Stomach (tissue), 9 donors: ENCODE data around the gene SPACA9. TPM values are rescaled to one million over a fixed set of nuclear protein-coding genes. Genes with fewer than 3 reads are reported as not detected.

ENCODE experiments used
- DNase-seq, 2 donors: peaks; one replicate each; pipeline versions ENCODE4 v3.0.0 to v3.0.0-alpha.2; 2013 to 2019
- H3K27ac ChIP-seq, 5 donors: fragments of 200-600 bp in 4 of 5; sonication (generic) in 4 of 5; one replicate each; pipeline ENCODE4 v1.5.1; 2013 to 2019; ENCODE audit warnings: mild to moderate bottlenecking in 1 of 5, moderate library complexity in 1 of 5
- H3K27me3 ChIP-seq, 3 donors: fragments of 200-600 bp; sonication (generic); one replicate each; pipeline ENCODE4 v1.5.1; 2017 to 2019; ENCODE audit warnings: mixed run types in 1 of 3
- H3K36me3 ChIP-seq, 4 donors: fragments of 200-600 bp; sonication (generic); 1 replicate in 3 of 4; 2 replicates in 1 of 4; pipeline ENCODE4 v1.5.1; 2016 to 2019
- H3K4me1 ChIP-seq, 4 donors: fragments of 200-600 bp; sonication (generic); one replicate each; pipeline ENCODE4 v1.5.1; 2016 to 2019
- H3K4me3 ChIP-seq, 4 donors: fragments of 200-600 bp; sonication (generic) in 3 of 4; one replicate each; pipeline ENCODE4 v1.5.1; 2016 to 2019; ENCODE audit warnings: mild to moderate bottlenecking in 1 of 4
- H3K9me3 ChIP-seq, 4 donors: fragments of 200-600 bp; sonication (generic); one replicate each; pipeline ENCODE4 v1.5.1; 2016 to 2019
- POLR2A ChIP-seq, 4 donors: fragments of 450-650 bp; IDR thresholded peaks; one replicate each; pipeline ENCODE4 v1.6.1; 2016; ENCODE audit warnings: antibody characterized with exemption in 4 of 4, control low read depth in 2 of 4, mild to moderate bottlenecking in 1 of 4, moderate library complexity in 1 of 4
- POLR2AphosphoS5 ChIP-seq, 3 donors: sonication (generic); formaldehyde crosslinking; IDR thresholded peaks; one replicate each; pipeline ENCODE4 v1.6.1; 2016; ENCODE audit warnings: antibody characterized with exemption in 3 of 3
- WGBS, 5 donors: extraction: QIAGEN DNeasy Blood & Tissue Kit in 3 of 5; methylation state at CpG; one replicate each; pipeline versions ENCODE4 v1.1.5 to v1.1.7; 2013 to 2018; 5-methylcytosine and 5-hydroxymethylcytosine counted together
- intact Hi-C: fragments of 100-400 bp; cut with DNase I; formaldehyde crosslinking; loops from one replicate; pipeline ENCODE4 v1.15.1; 2023; ENCODE audit warnings: low total_unique reads
- polyA plus RNA-seq, 3 donors: library from polyadenylated mRNA; stranded (reverse); fragments of 200-250 nt; gene quantifications; one replicate each; pipeline ENCODE4 v1.2.3, GENCODE V29; 2013
- total RNA-seq, 5 donors: library from RNA; depleted of rRNA; stranded (reverse); fragments of >200 nt; gene quantifications; one replicate each; pipeline versions ENCODE4 v1.1.0 to v1.2.3, GENCODE V29; 2014 to 2016
- donor health status: healthy with polysubstance abuse.
- donor health status: Bipolar disorder and iron deficiency.
- donor health status: healthy.

SPACA9 gene
- total and polyA plus RNA-seq, 8 donors: 0.29 to 4.8 (median 2.0) TPM; not detected in 2

GRCh38 chr9:132939169-132939568, 60.5 kb downstream of the SPACA9 start:
- no peaks in the 10 kb centered on the region for H3K9me3 ChIP-seq
- TF ChIP-seq POLR2AphosphoS5 (IDR thresholded peaks at IDR 0.05) (no peak), POLR2A (IDR thresholded peaks at IDR 0.05) (no peak)
- H3K27me3 ChIP-seq: no peaks in the 10 kb centered on the region
- H3K27ac ChIP-seq: no peak overlapping the region
- peaks cover 17 to 36% (median 26%) of the 10 kb centered on the region in 4 donors for H3K4me1 ChIP-seq
- no peak for DNase-seq
- intact Hi-C loops: no loop called here
- H3K4me3 ChIP-seq: no peak overlapping the region
- H3K36me3 ChIP-seq: peaks cover 0 to 9% (median 8%) of the 10 kb centered on the region in 4 donors
- 88 to 92% (median 89%) methylated on average over 1 of the region's 1 CpG for WGBS, 5 donors

Other genes with a start within 250 kb of the SPACA9 start
- 10 to 100 TPM in 2 of 5 donors, 1 to 10 TPM in 3; 4.1 to 26.8 (median 9.8) TPM for gene DDX31, start 208.9 kb upstream of the SPACA9 start, total RNA-seq
- gene DDX31, start 208.9 kb upstream of the SPACA9 start, polyA plus RNA-seq: 1 to 10 TPM; 3.1 to 7.3 (median 3.2) TPM
- gene GTF3C4, start 208.4 kb upstream of the SPACA9 start, total RNA-seq: 10 to 100 TPM; 10.4 to 68.8 (median 13.4) TPM
- 1 to 10 TPM; 2.6 to 4.4 (median 2.7) TPM for gene GTF3C4, start 208.4 kb upstream of the SPACA9 start, polyA plus RNA-seq
- gene AK8, start 614 bp upstream of the SPACA9 start, total RNA-seq: under 1 TPM in 1 of 5 donors, not detected in 4; 0.89 TPM
- gene AK8, start 614 bp upstream of the SPACA9 start, polyA plus RNA-seq: under 1 TPM in 2 of 3 donors, not detected in 1; 0.56 to 0.60 TPM
- 100 to 1,000 TPM in 1 of 5 donors, 10 to 100 TPM in 4; 23.2 to 120 (median 49.9) TPM for gene TSC1, start 65.7 kb downstream of the SPACA9 start, total RNA-seq
- 10 to 100 TPM in 1 of 3 donors, 1 to 10 TPM in 2; 6.7 to 10.3 (median 7.1) TPM for gene TSC1, start 65.7 kb downstream of the SPACA9 start, polyA plus RNA-seq
- 1 to 10 TPM in 1 of 5 donors, not detected in 4; 1.0 TPM for gene GFI1B, start 99.8 kb downstream of the SPACA9 start, total RNA-seq
- gene GFI1B, start 99.8 kb downstream of the SPACA9 start, polyA plus RNA-seq: not detected
- gene GTF3C5, start 152.1 kb downstream of the SPACA9 start, total RNA-seq: 10 to 100 TPM; 25.7 to 85.2 (median 53.8) TPM
- 10 to 100 TPM; 30.3 to 57.2 (median 37.0) TPM for gene GTF3C5, start 152.1 kb downstream of the SPACA9 start, polyA plus RNA-seq
- 1 to 10 TPM in 2 of 5 donors, not detected in 3; 1.2 to 2.0 TPM for gene CEL, start 183.1 kb downstream of the SPACA9 start, total RNA-seq
- 1 to 10 TPM; 1.4 to 9.9 (median 4.0) TPM for gene CEL, start 183.1 kb downstream of the SPACA9 start, polyA plus RNA-seq
- 100 to 1,000 TPM in 1 of 5 donors, 10 to 100 TPM in 4; 29.4 to 242 (median 65.2) TPM for gene RALGDS, start 242.3 kb downstream of the SPACA9 start, total RNA-seq
- 10 to 100 TPM; 20.5 to 45.8 (median 32.8) TPM for gene RALGDS, start 242.3 kb downstream of the SPACA9 start, polyA plus RNA-seq